Measurements from ENCODE around the gene NEUROD6. TPM values are rescaled to one million over a fixed set of nuclear protein-coding genes. Genes with fewer than 3 reads are reported as not detected.

The NEUROD6 gene
- total RNA-seq, 1 donor from 2014 or later: not detected

GRCh38 chr7:31312889-31313288 is 27.6 kb downstream of the NEUROD6 start:
- TF ChIP-seq CTCF (IDR thresholded peaks at IDR 0.05): no peak
- H3K36me3 Mint-ChIP-seq (ENCODE audit: low read depth): no peaks in the 10 kb centered on the region
- peaks cover 11% of the 10 kb centered on the region for H3K27me3 Mint-ChIP-seq (ENCODE audit: low read depth)

GRCh38 chr7:31311552-31311951 is 29.0 kb downstream of the NEUROD6 start:
- H3K27me3 Mint-ChIP-seq (ENCODE audit: low read depth): peaks cover 18% of the 10 kb centered on the region
- H3K4me3 Mint-ChIP-seq (ENCODE audit: unreplicated experiment): no peak overlapping the region
- H3K9me3 Mint-ChIP-seq (ENCODE audit: low read depth): no peaks in the 10 kb centered on the region
- TF ChIP-seq CTCF (IDR thresholded peaks at IDR 0.05): no peak
- H3K4me1 Mint-ChIP-seq (ENCODE audit: low read depth): no peaks in the 10 kb centered on the region
- no peak overlapping the region for H3K27ac Mint-ChIP-seq (ENCODE audit: unreplicated experiment)
- DNase-seq (ENCODE audit: low spot score): no peak
- H3K36me3 Mint-ChIP-seq (ENCODE audit: low read depth): no peaks in the 10 kb centered on the region

More at GRCh38 chr7:31312889-31313288, 27.6 kb downstream of the NEUROD6 start:
- Mint-ChIP-seq H3K4me1 (ENCODE audit: low read depth) (no peaks in the 10 kb centered on the region), H3K9me3 (ENCODE audit: low read depth) (no peaks in the 10 kb centered on the region), H3K4me3 (ENCODE audit: unreplicated experiment) (no peak overlapping the region), H3K27ac (ENCODE audit: unreplicated experiment) (no peak overlapping the region)
- no peak for DNase-seq (ENCODE audit: low spot score)

GRCh38 chr7:31310321-31310935 is 30.1 kb downstream of the NEUROD6 start:
- no peak for DNase-seq (ENCODE audit: low spot score)
- TF ChIP-seq CTCF (IDR thresholded peaks at IDR 0.05): no peak
- H3K4me3 Mint-ChIP-seq (ENCODE audit: unreplicated experiment): no peak overlapping the region

GRCh38 chr7:31309407-31309806 is 31.1 kb downstream of the NEUROD6 start:
- Mint-ChIP-seq H3K36me3 (ENCODE audit: low read depth) (no peaks in the 10 kb centered on the region), H3K4me3 (ENCODE audit: unreplicated experiment) (no peak overlapping the region), H3K27ac (ENCODE audit: unreplicated experiment) (no peak overlapping the region), H3K27me3 (ENCODE audit: low read depth) (peaks cover 22% of the 10 kb centered on the region), H3K9me3 (ENCODE audit: low read depth) (no peaks in the 10 kb centered on the region), H3K4me1 (ENCODE audit: low read depth) (no peaks in the 10 kb centered on the region)
- TF ChIP-seq CTCF (IDR thresholded peaks at IDR 0.05): no peak
- DNase-seq (ENCODE audit: low spot score): no peak

More at GRCh38 chr7:31310321-31310935, 30.1 kb downstream of the NEUROD6 start:
- no peaks in the 10 kb centered on the region for H3K36me3 Mint-ChIP-seq (ENCODE audit: low read depth)
- no peaks in the 10 kb centered on the region for H3K4me1 Mint-ChIP-seq (ENCODE audit: low read depth)
- H3K27me3 Mint-ChIP-seq (ENCODE audit: low read depth): peaks cover 22% of the 10 kb centered on the region
- H3K9me3 Mint-ChIP-seq (ENCODE audit: low read depth): no peaks in the 10 kb centered on the region
- no peak overlapping the region for H3K27ac Mint-ChIP-seq (ENCODE audit: unreplicated experiment)

- H3K36me3 Mint-ChIP-seq (ENCODE audit: low read depth): no peaks in the 10 kb centered on the region
- no peak overlapping the region for H3K27ac Mint-ChIP-seq (ENCODE audit: unreplicated experiment)
- H3K4me1 Mint-ChIP-seq (ENCODE audit: low read depth): no peaks in the 10 kb centered on the region
- no peak overlapping the region for H3K4me3 Mint-ChIP-seq (ENCODE audit: unreplicated experiment)
- TF ChIP-seq CTCF (IDR thresholded peaks at IDR 0.05): no peak
- H3K9me3 Mint-ChIP-seq (ENCODE audit: low read depth): no peaks in the 10 kb centered on the region
- no peak for DNase-seq (ENCODE audit: low spot score)
- H3K27me3 Mint-ChIP-seq (ENCODE audit: low read depth): peaks cover 22% of the 10 kb centered on the region
Measured at GRCh38 chr7:31308652-31309051, 31.9 kb downstream of the NEUROD6 start.
